Rectal smooth muscle tissue (tissue), 1 donor: ENCODE data around the gene GALNT18.
A peak's percentile ranks its signal among the peaks of the same experiment; 100 is the strongest.
"Not testable (repeated sequence)": the region's sequence is repeated elsewhere in the genome, so short reads cannot be mapped to it uniquely, and the experiment has no call there.

ENCODE experiments used
- H3K27ac ChIP-seq: one replicate; pipeline ENCODE4 v1.7.0; 2013; ENCODE audit warnings: low read depth, low read length, inconsistent platforms
- H3K27me3 ChIP-seq: one replicate; pipeline ENCODE4 v1.7.0; 2013; ENCODE audit warnings: low read length; ENCODE audit not compliant: control insufficient read depth, insufficient read depth
- H3K36me3 ChIP-seq: one replicate; pipeline ENCODE4 v1.7.0; 2013; ENCODE audit warnings: low read length; ENCODE audit not compliant: control insufficient read depth, insufficient read depth
- H3K4me1 ChIP-seq: one replicate; pipeline ENCODE4 v1.7.0; 2013; ENCODE audit warnings: low read length; ENCODE audit not compliant: control insufficient read depth, insufficient read depth
- H3K4me3 ChIP-seq: one replicate; pipeline ENCODE4 v1.7.0; 2013; ENCODE audit warnings: low read length
- H3K9ac ChIP-seq: one replicate; pipeline ENCODE4 v1.7.0; 2013; ENCODE audit warnings: low read length

Gene GALNT18

GRCh38 chr11:11450744-11451362, 171.0 kb downstream of the GALNT18 start:
- Histone ChIP-seq H3K36me3 (no peaks in the 10 kb centered on the region), H3K27ac (peak overlapping the region; percentile 18), H3K4me3 (no peak overlapping the region), H3K27me3 (no peaks in the 10 kb centered on the region), H3K4me1 (peaks cover 3% of the 10 kb centered on the region), H3K9ac (no peak overlapping the region)

- H3K4me1 ChIP-seq, result peaks cover 16% of the 10 kb centered on the region
- no peak overlapping the region for H3K9ac ChIP-seq
- H3K27me3 ChIP-seq, result no peaks in the 10 kb centered on the region
- H3K36me3 ChIP-seq, result no peaks in the 10 kb centered on the region
- no peak overlapping the region for H3K4me3 ChIP-seq
- no peak overlapping the region for H3K27ac ChIP-seq
These were observed 172.5 kb downstream of the GALNT18 start for GRCh38 chr11:11449327-11449726.

- Histone ChIP-seq H3K4me1 (peaks cover 19% of the 10 kb centered on the region), H3K27ac (no peak overlapping the region), H3K9ac (no peak overlapping the region), H3K36me3 (no peaks in the 10 kb centered on the region), H3K4me3 (no peak overlapping the region), H3K27me3 (no peaks in the 10 kb centered on the region)
These were observed 173.2 kb downstream of the GALNT18 start for GRCh38 chr11:11448626-11449025.

GRCh38 chr11:11447601-11448000, 174.2 kb downstream of the GALNT18 start:
- not testable (repeated sequence) for H3K27me3 ChIP-seq, H3K4me3 ChIP-seq, H3K9ac ChIP-seq, H3K36me3 ChIP-seq, H3K27ac ChIP-seq
- H3K4me1 ChIP-seq, result peaks cover 19% of the 10 kb centered on the region

GRCh38 chr11:11446967-11447366, 174.8 kb downstream of the GALNT18 start:
- H3K4me1 ChIP-seq, result peaks cover 19% of the 10 kb centered on the region
- no peak overlapping the region for H3K27ac ChIP-seq
- H3K4me3 ChIP-seq, result no peak overlapping the region
- no peak overlapping the region for H3K9ac ChIP-seq
- no peaks in the 10 kb centered on the region for H3K36me3 ChIP-seq
- no peaks in the 10 kb centered on the region for H3K27me3 ChIP-seq

- Histone ChIP-seq H3K36me3 (no peaks in the 10 kb centered on the region), H3K4me3 (no peak overlapping the region), H3K9ac (no peak overlapping the region), H3K27ac (no peak overlapping the region), H3K4me1 (peaks cover 19% of the 10 kb centered on the region), H3K27me3 (no peaks in the 10 kb centered on the region)
These were observed 175.2 kb downstream of the GALNT18 start for GRCh38 chr11:11446564-11446963.

GRCh38 chr11:11445441-11446185, 176.2 kb downstream of the GALNT18 start:
- peak overlapping the region; percentile 9 for H3K27ac ChIP-seq
- H3K9ac ChIP-seq, result no peak overlapping the region
- H3K27me3 ChIP-seq, result no peaks in the 10 kb centered on the region
- H3K4me3 ChIP-seq, result no peak overlapping the region
- H3K4me1 ChIP-seq, result peaks cover 15% of the 10 kb centered on the region
- no peaks in the 10 kb centered on the region for H3K36me3 ChIP-seq

- Histone ChIP-seq H3K9ac (no peak overlapping the region), H3K36me3 (no peaks in the 10 kb centered on the region), H3K27me3 (no peaks in the 10 kb centered on the region), H3K4me3 (no peak overlapping the region), H3K27ac (peak overlapping the region; percentile 77), H3K4me1 (peaks cover 15% of the 10 kb centered on the region)
These were observed 177.0 kb downstream of the GALNT18 start for GRCh38 chr11:11444804-11445131.

GRCh38 chr11:11444027-11444803, 177.6 kb downstream of the GALNT18 start:
- Histone ChIP-seq H3K4me1 (peaks cover 15% of the 10 kb centered on the region), H3K9ac (no peak overlapping the region), H3K27me3 (no peaks in the 10 kb centered on the region), H3K36me3 (no peaks in the 10 kb centered on the region), H3K4me3 (no peak overlapping the region), H3K27ac (peak overlapping the region; percentile 77)

- H3K9ac ChIP-seq, result no peak overlapping the region
- H3K4me3 ChIP-seq, result no peak overlapping the region
- H3K4me1 ChIP-seq, result peaks cover 15% of the 10 kb centered on the region
- no peaks in the 10 kb centered on the region for H3K36me3 ChIP-seq
- no peak overlapping the region for H3K27ac ChIP-seq
- H3K27me3 ChIP-seq, result no peaks in the 10 kb centered on the region
These were observed 179.0 kb downstream of the GALNT18 start for GRCh38 chr11:11442791-11443190.

- Histone ChIP-seq H3K36me3 (no peaks in the 10 kb centered on the region), H3K4me3 (no peak overlapping the region), H3K9ac (no peak overlapping the region), H3K4me1 (peaks cover 18% of the 10 kb centered on the region), H3K27me3 (no peaks in the 10 kb centered on the region), H3K27ac (no peak overlapping the region)
These were observed 180.3 kb downstream of the GALNT18 start for GRCh38 chr11:11441516-11441915.

GRCh38 chr11:11441091-11441490, 180.7 kb downstream of the GALNT18 start:
- Histone ChIP-seq H3K4me3 (no peak overlapping the region), H3K9ac (no peak overlapping the region), H3K4me1 (peaks cover 20% of the 10 kb centered on the region), H3K27me3 (no peaks in the 10 kb centered on the region), H3K27ac (no peak overlapping the region), H3K36me3 (no peaks in the 10 kb centered on the region)
